DND-41 (cell line): ENCODE data around the gene CTTNBP2.
A peak's percentile ranks its signal among the peaks of the same experiment; 100 is the strongest.

ENCODE experiments used
- ATAC-seq: fragments of 200-7000 bp; cut with Tn5 transposase; 3 replicates; pipeline ENCODE4 v1.9.1; 2021; ENCODE audit warnings: low read depth; ENCODE audit not compliant: insufficient read depth
- DNase-seq: peaks from one replicate; pipeline ENCODE4 v3.0.0-alpha.2; 2020
- H2AFZ ChIP-seq: 2 replicates; pipeline ENCODE4 v1.6.0; 2012; ENCODE audit warnings: low read depth, low read length
- H3K27ac ChIP-seq: 2 replicates; pipeline ENCODE4 v1.5.1; 2012; ENCODE audit warnings: low read length, inconsistent platforms
- H3K27me3 ChIP-seq: fragments of 200-600 bp; sonication (generic); 2 replicates; pipeline ENCODE4 v1.6.0; 2012; ENCODE audit warnings: low read length, mild to moderate bottlenecking, inconsistent platforms; ENCODE audit not compliant: insufficient read depth, poor library complexity
- H3K36me3 ChIP-seq: 2 replicates; pipeline ENCODE4 v1.5.1; 2012; ENCODE audit warnings: low read length, inconsistent platforms; ENCODE audit not compliant: insufficient read depth
- H3K4me1 ChIP-seq: 2 replicates; pipeline ENCODE4 v1.5.1; 2012; ENCODE audit warnings: mild to moderate bottlenecking, low read length; ENCODE audit not compliant: insufficient read depth
- H3K4me2 ChIP-seq: 2 replicates; pipeline ENCODE4 v1.6.0; 2012; ENCODE audit warnings: mild to moderate bottlenecking, moderate library complexity, low read length, inconsistent platforms; ENCODE audit not compliant: insufficient read depth
- H3K4me3 ChIP-seq, 2 experiments: fragments of 200-600 bp in 1 of 2; shearing (Covaris generic) in 1 of 2; 2 replicates each; pipeline ENCODE4 v1.5.1; 2012 to 2016; ENCODE audit warnings: inconsistent platforms in 2 of 2, low read length in 2 of 2, mild to moderate bottlenecking in 2 of 2, low read depth in 1 of 2, moderate library complexity in 1 of 2
- H3K79me2 ChIP-seq: 2 replicates; pipeline ENCODE4 v1.6.0; 2012; ENCODE audit warnings: low read length, inconsistent platforms; ENCODE audit not compliant: insufficient read depth
- H3K9ac ChIP-seq: 2 replicates; pipeline ENCODE4 v1.6.0; 2012; ENCODE audit warnings: low read depth, mild to moderate bottlenecking, inconsistent platforms, low read length, moderate library complexity
- H3K9me3 ChIP-seq: 2 replicates; pipeline ENCODE4 v1.5.1; 2012; ENCODE audit warnings: low read length, moderate library complexity, mild to moderate bottlenecking, inconsistent platforms; ENCODE audit not compliant: insufficient read depth, severe bottlenecking
- H4K20me1 ChIP-seq: 2 replicates; pipeline ENCODE4 v1.6.0; 2012; ENCODE audit warnings: low read length; ENCODE audit not compliant: insufficient read depth
- CTCF ChIP-seq: IDR thresholded peaks from 2 replicates; pipeline ENCODE4 v1.5.1; 2012; ENCODE audit warnings: borderline replicate concordance, low read length, moderate library complexity, mild to moderate bottlenecking; ENCODE audit not compliant: poor library complexity, severe bottlenecking; ENCODE audit errors: extremely low read depth
- EZH2 ChIP-seq: IDR thresholded peaks from 3 replicates; pipeline ENCODE4 v1.6.1; 2012; ENCODE audit warnings: borderline replicate concordance, low read depth, mild to moderate bottlenecking, moderate library complexity, low read length, inconsistent platforms; ENCODE audit not compliant: severe bottlenecking

Gene CTTNBP2

GRCh38 chr7:117718116-117718835, 155.0 kb downstream of the CTTNBP2 start:
- no peaks in the 10 kb centered on the region for H3K9me3 ChIP-seq
- DNase-seq (no peak), ATAC-seq (no peak)
- H3K27me3 ChIP-seq: no peaks in the 10 kb centered on the region
- no peaks in the 10 kb centered on the region for H4K20me1 ChIP-seq
- no peaks in the 10 kb centered on the region for H3K36me3 ChIP-seq
- peaks cover 31% of the 10 kb centered on the region for H3K4me1 ChIP-seq
- TF ChIP-seq CTCF (no peak), EZH2 (no peak)
- H3K9ac ChIP-seq: no peak overlapping the region
- H3K4me3 ChIP-seq: no peak overlapping the region
- H3K27ac ChIP-seq: no peak overlapping the region
- H3K79me2 ChIP-seq: no peaks in the 10 kb centered on the region
- no peak overlapping the region for H3K4me2 ChIP-seq
- H2AFZ ChIP-seq: no peak overlapping the region

GRCh38 chr7:117717357-117717756, 155.9 kb downstream of the CTTNBP2 start:
- H3K9me3 ChIP-seq: no peaks in the 10 kb centered on the region
- TF ChIP-seq EZH2 (no peak), CTCF (no peak)
- H3K4me1 ChIP-seq: peaks cover 40% of the 10 kb centered on the region
- H4K20me1 ChIP-seq: no peaks in the 10 kb centered on the region
- no peak overlapping the region for H3K4me3 ChIP-seq
- ATAC-seq (no peak), DNase-seq (no peak)
- no peak overlapping the region for H2AFZ ChIP-seq
- no peak overlapping the region for H3K4me2 ChIP-seq
- H3K79me2 ChIP-seq: no peaks in the 10 kb centered on the region
- no peaks in the 10 kb centered on the region for H3K27me3 ChIP-seq
- no peak overlapping the region for H3K27ac ChIP-seq
- no peak overlapping the region for H3K9ac ChIP-seq
- no peaks in the 10 kb centered on the region for H3K36me3 ChIP-seq

- TF ChIP-seq EZH2 (no peak), CTCF (no peak)
- Histone ChIP-seq H3K27ac (no peak overlapping the region), H3K4me1 (peaks cover 46% of the 10 kb centered on the region), H4K20me1 (no peaks in the 10 kb centered on the region), H3K4me3 (no peak overlapping the region), H3K79me2 (no peaks in the 10 kb centered on the region), H2AFZ (peak overlapping the region; percentile 20; the same call in 1 of the 2 replicates), H3K4me2 (no peak overlapping the region), H3K36me3 (no peaks in the 10 kb centered on the region), H3K9me3 (no peaks in the 10 kb centered on the region), H3K9ac (no peak overlapping the region), H3K27me3 (no peaks in the 10 kb centered on the region)
- DNase-seq (no peak), ATAC-seq (no peak)
Measured at GRCh38 chr7:117716707-117717299, 156.4 kb downstream of the CTTNBP2 start.
